ENCODE results near the gene CDC42BPB.

The CDC42BPB gene

DNA sequence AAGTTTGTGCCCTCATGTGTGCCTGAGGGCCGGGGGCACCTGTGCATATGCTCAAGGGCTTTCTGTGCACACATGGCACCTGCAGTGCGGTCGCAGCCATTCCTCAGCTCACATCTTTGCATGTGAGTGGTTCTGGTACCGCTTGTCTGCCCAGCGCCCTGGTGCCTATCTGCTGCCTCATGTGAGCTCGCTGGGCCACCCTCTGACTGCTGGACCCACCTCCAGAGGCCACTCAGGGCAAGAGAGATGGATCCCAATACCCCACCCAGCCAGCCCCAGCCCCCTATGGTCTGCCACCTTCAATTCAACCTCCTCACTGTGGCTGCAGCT, 140.3 kb downstream of the CDC42BPB start:
- H3K9ac ChIP-seq (ENCODE audit: low read length in 2 of 2) = no peak overlapping the region
- no peaks in the 10 kb centered on the region for H3K4me1 ChIP-seq (ENCODE audit: control insufficient read depth, insufficient read depth, low read length)
- peaks cover under 1 to 2% of the 10 kb centered on the region in 2 donors for H3K27me3 ChIP-seq (ENCODE audit: control insufficient read depth in 1 of 2, insufficient read depth in 2 of 2, low read length in 2 of 2)
- no peaks in the 10 kb centered on the region for H3K9me3 ChIP-seq (ENCODE audit: control insufficient read depth in 2 of 2, low read length in 2 of 2)
- H3K4me3 ChIP-seq (ENCODE audit: low read length in 2 of 2) = no peak overlapping the region
- H3K36me3 ChIP-seq (ENCODE audit: control insufficient read depth in 2 of 2, insufficient read depth in 2 of 2, low read length in 2 of 2) = no peaks in the 10 kb centered on the region
- no peak overlapping the region for H3K27ac ChIP-seq (ENCODE audit: low read length)

DNA sequence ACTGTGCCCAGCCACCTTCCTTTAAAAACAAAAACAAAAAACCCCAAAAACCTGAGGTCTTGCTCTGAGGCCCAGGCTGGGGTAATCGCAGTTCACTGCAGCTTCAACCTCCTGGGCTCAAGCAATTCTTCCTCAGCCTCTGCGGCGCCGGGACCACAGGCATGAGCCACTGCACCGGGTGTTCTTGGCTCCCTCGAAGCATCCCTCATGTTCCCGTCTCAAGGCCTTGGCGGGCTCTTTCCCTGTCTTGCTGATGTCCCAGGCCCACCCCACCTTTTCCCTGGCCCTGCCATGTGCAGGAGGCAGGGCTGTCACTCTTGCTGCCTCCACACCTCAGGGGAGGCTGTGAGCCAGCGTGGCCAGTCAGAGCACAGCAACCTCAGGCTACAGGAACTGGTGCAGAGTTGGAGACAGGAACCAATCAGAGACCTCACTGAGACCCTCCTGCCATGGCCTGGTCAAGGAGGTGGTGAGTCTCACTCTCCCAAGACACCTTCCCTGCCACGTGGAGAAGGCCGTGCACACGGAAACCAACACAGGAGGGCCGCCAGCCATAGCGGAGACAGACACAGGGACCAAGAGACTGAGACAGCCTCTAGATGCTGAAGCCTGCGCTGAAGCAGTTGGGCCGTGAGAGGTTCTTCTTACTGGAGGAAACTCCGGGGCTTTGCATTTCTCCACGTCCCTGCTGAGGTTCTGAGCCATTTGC, 140.8 kb downstream of the CDC42BPB start:
- H3K9ac ChIP-seq (ENCODE audit: low read length in 2 of 2) = no peak overlapping the region
- no peak overlapping the region for H3K4me3 ChIP-seq (ENCODE audit: low read length in 2 of 2)
- no peaks in the 10 kb centered on the region for H3K36me3 ChIP-seq (ENCODE audit: control insufficient read depth in 2 of 2, insufficient read depth in 2 of 2, low read length in 2 of 2)
- H3K27me3 ChIP-seq (ENCODE audit: control insufficient read depth in 1 of 2, insufficient read depth in 2 of 2, low read length in 2 of 2) = no peaks in the 10 kb centered on the region
- H3K9me3 ChIP-seq (ENCODE audit: control insufficient read depth in 2 of 2, low read length in 2 of 2) = no peaks in the 10 kb centered on the region
- no peaks in the 10 kb centered on the region for H3K4me1 ChIP-seq (ENCODE audit: control insufficient read depth, insufficient read depth, low read length)
- H3K27ac ChIP-seq (ENCODE audit: low read length) = no peak overlapping the region

DNA sequence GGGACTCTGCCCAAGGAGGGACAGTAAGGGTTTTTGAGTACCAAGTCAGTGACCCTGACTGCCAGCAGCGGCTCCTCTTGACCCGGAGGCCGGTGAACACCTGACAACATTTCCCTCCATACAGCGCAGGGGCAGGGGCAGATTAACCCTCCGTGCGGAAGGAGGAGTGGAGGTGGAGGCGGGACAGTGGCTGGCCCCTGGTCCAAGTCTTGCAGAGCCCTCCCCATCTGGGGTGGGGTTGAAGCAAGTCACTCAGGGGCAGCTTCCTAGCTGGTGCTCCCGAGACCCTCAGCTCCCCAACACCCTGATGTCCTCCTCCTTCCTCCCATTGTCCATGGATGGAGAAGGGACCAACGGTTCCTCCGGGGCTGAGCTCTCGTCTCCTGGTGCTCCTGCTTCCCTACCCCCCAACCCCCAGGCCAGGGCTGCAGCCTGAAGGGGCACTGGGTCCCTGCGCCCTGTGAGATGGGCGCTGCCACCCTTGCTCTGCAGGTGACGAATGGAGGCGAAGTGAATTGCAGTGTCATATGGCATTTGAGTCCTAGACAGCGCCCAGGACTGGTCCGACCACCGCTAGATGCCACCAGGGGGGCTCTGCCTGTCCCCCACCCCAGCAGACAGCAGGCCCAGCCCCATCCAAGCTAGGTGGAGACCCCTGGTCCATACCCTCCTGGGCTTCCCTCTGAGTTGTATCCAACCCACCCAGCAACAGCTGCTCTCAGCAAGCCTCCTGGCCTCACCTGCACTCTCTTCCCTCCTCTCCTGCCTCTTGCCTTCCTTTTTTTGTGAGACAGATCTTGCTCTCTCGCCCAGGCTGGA, 141.8 kb downstream of the CDC42BPB start:
- H3K9ac ChIP-seq (ENCODE audit: low read length in 2 of 2) = no peak overlapping the region
- H3K4me1 ChIP-seq (ENCODE audit: control insufficient read depth, insufficient read depth, low read length) = no peaks in the 10 kb centered on the region
- no peak overlapping the region for H3K4me3 ChIP-seq (ENCODE audit: low read length in 2 of 2)
- H3K27ac ChIP-seq (ENCODE audit: low read length) = no peak overlapping the region
- H3K36me3 ChIP-seq (ENCODE audit: control insufficient read depth in 2 of 2, insufficient read depth in 2 of 2, low read length in 2 of 2) = no peaks in the 10 kb centered on the region
- no peaks in the 10 kb centered on the region for H3K27me3 ChIP-seq (ENCODE audit: control insufficient read depth in 1 of 2, insufficient read depth in 2 of 2, low read length in 2 of 2)
- H3K9me3 ChIP-seq (ENCODE audit: control insufficient read depth in 2 of 2, low read length in 2 of 2) = no peaks in the 10 kb centered on the region

DNA sequence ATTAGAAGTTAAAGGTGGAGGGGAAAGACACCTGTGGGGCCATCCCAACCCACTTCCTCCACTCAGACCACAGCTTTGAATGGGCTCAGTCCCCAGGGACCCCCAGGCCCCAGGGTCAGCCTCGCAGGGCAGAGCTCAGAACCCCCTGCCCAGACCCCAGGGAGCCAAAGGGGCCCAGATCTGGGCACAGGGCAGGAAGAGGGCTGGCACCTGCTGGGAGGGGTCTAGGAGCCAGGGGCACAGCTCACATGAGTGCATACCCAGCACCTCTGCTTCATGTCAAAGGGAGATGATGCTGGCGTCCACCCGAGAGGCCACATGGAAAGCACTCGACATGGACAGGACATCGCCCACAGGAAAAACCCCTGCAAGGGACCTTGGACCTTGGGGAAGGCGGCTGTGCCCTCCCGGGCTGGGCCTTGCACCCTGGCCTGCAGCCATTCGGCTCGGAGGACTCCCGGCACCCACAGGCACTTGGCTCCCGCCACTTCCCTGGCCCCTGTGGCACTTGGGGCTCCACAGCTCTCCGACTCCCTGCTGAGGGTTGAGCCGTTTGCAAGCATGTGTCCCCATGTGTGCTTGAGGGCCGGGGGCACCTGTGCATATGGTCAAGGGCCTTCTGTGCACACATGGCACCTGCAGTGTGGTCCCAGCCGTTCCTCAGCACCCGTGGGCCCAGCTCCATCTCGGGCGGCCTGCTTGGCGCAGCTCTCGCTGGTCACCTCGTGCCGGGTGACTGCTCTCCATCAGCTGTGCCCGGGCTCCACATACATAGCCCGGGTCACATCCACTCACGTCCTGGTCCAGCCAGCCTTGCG, 142.7 kb downstream of the CDC42BPB start:
- H3K27ac ChIP-seq (ENCODE audit: low read length) = no peak overlapping the region
- H3K4me1 ChIP-seq (ENCODE audit: control insufficient read depth, insufficient read depth, low read length) = no peaks in the 10 kb centered on the region
- H3K27me3 ChIP-seq (ENCODE audit: control insufficient read depth in 1 of 2, insufficient read depth in 2 of 2, low read length in 2 of 2) = no peaks in the 10 kb centered on the region
- peaks cover 0 to 1% of the 10 kb centered on the region in 2 donors for H3K36me3 ChIP-seq (ENCODE audit: control insufficient read depth in 2 of 2, insufficient read depth in 2 of 2, low read length in 2 of 2)
- H3K9me3 ChIP-seq (ENCODE audit: control insufficient read depth in 2 of 2, low read length in 2 of 2) = no peaks in the 10 kb centered on the region
- no peak overlapping the region for H3K9ac ChIP-seq (ENCODE audit: low read length in 2 of 2)
- H3K4me3 ChIP-seq (ENCODE audit: low read length in 2 of 2) = no peak overlapping the region

DNA sequence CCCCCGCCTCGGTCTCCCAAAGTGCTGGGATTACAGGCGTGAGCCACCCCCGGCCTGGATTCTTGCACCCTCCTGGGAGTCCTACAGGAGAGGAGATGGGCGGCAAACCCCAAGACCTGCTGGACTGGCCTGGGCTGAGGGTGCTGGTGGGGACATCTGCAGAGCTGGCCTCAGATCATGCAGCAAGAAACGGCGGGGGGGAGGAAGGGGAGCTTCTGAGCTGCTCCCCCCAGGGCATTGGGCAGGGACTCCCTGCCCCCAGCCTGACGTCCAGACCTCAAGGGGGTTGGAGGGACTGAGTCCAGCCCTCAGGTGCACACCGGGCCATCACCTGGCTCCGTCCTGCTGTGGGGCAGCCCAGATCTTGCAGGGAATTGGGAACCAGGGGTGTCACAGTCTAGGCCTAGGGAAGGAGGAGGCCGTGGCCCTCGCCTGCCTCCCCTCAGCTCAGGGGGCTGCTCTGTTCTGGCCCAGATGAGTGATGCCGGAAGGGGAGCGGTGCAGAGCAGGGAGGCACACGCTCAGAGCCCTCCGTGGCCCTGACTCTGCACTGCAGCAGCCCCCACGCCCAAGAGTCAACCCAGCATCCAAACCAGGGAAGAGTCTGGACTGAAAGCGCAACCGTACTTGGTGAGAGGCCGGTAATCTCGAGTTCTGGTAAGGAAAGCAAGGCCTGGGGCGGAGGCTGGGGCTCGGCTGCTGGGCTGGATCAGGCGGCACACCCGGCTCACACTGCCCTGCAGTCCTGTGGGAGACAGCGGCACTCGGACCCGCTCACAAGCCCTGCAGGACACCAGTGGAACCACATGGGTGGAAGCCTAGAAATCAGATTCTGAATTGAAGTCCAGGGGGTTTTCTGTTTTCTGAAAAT, 143.8 kb downstream of the CDC42BPB start:
- no peaks in the 10 kb centered on the region for H3K9me3 ChIP-seq (ENCODE audit: control insufficient read depth in 2 of 2, low read length in 2 of 2)
- no peak overlapping the region for H3K9ac ChIP-seq (ENCODE audit: low read length in 2 of 2)
- no peak overlapping the region for H3K27ac ChIP-seq (ENCODE audit: low read length)
- no peaks in the 10 kb centered on the region for H3K27me3 ChIP-seq (ENCODE audit: control insufficient read depth in 1 of 2, insufficient read depth in 2 of 2, low read length in 2 of 2)
- H3K36me3 ChIP-seq (ENCODE audit: control insufficient read depth in 2 of 2, insufficient read depth in 2 of 2, low read length in 2 of 2) = peaks cover 0 to 2% of the 10 kb centered on the region in 2 donors
- H3K4me1 ChIP-seq (ENCODE audit: control insufficient read depth, insufficient read depth, low read length) = no peaks in the 10 kb centered on the region
- no peak overlapping the region for H3K4me3 ChIP-seq (ENCODE audit: low read length in 2 of 2)

DNA sequence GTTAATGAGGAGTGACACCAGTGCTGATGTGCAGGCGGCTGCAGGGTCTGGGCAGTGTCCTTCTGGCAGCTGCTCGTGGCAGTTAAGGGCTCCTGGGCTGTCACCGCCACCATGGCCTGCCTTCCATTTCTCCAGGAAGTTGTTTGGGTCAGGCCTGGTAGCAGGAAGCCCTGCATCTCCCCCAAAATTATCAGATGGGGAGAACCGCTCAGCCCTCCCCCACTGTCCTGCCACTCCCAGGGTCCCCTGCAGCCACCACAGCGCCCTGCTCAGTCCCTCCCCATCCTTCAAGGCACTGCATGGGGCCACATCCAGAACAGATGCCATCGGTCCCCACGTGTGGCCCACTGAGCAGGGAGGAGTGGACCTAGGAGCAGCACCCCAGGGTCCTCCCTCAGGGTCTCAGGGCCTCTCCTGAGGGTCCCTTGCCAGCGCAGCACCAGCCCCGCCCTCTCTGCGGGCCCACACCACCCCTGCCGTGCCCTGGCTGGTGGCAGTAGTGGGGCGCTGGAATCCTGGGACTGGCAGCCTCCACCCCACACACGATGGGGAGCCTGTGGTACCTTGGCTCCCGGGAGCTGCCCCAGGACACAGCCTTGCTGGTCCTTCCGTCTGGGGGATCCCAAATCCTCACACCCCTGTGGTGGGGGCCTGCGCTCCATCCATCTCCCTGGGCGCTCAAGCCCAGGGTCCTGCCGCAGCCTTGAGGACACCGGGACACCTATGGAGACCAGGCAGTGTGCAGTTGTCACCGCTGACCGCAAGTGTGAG, 145.2 kb downstream of the CDC42BPB start:
- Histone ChIP-seq H3K27ac (ENCODE audit: low read length) (no peak overlapping the region), H3K4me3 (ENCODE audit: low read length in 2 of 2) (no peak overlapping the region), H3K27me3 (ENCODE audit: control insufficient read depth in 1 of 2, insufficient read depth in 2 of 2, low read length in 2 of 2) (no peaks in the 10 kb centered on the region), H3K9ac (ENCODE audit: low read length in 2 of 2) (no peak overlapping the region), H3K9me3 (ENCODE audit: control insufficient read depth in 2 of 2, low read length in 2 of 2) (no peaks in the 10 kb centered on the region), H3K36me3 (ENCODE audit: control insufficient read depth in 2 of 2, insufficient read depth in 2 of 2, low read length in 2 of 2) (peaks cover 0 to 2% of the 10 kb centered on the region in 2 donors), H3K4me1 (ENCODE audit: control insufficient read depth, insufficient read depth, low read length) (no peaks in the 10 kb centered on the region)

DNA sequence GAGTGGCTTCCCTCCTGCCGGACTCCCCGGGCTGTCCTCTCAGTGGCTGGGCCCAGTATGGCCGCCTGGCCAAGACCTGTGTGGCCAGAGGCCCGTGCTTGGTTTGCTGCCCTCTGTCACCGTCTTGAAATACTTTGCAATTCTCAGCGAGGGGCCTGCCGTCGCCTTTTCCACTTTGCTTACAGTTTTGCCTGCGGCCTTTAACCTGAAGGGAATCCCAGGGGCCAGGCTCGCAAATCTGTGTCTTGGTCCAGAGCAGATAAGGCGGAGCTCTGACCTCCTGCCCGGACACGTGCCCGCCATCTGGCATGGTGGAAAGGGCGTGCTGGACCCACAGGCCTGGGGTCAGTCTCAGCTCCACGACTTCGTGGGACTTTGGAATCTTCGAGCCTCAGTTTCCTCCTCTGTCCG, 145.8 kb downstream of the CDC42BPB start:
- Histone ChIP-seq H3K27ac (ENCODE audit: low read length) (no peak overlapping the region), H3K9me3 (ENCODE audit: control insufficient read depth in 2 of 2, low read length in 2 of 2) (no peaks in the 10 kb centered on the region), H3K36me3 (ENCODE audit: control insufficient read depth in 2 of 2, insufficient read depth in 2 of 2, low read length in 2 of 2) (peaks cover 0 to 2% of the 10 kb centered on the region in 2 donors), H3K4me3 (ENCODE audit: low read length in 2 of 2) (no peak overlapping the region), H3K9ac (ENCODE audit: low read length in 2 of 2) (no peak overlapping the region), H3K27me3 (ENCODE audit: control insufficient read depth in 1 of 2, insufficient read depth in 2 of 2, low read length in 2 of 2) (no peaks in the 10 kb centered on the region), H3K4me1 (ENCODE audit: control insufficient read depth, insufficient read depth, low read length) (no peaks in the 10 kb centered on the region)

DNA sequence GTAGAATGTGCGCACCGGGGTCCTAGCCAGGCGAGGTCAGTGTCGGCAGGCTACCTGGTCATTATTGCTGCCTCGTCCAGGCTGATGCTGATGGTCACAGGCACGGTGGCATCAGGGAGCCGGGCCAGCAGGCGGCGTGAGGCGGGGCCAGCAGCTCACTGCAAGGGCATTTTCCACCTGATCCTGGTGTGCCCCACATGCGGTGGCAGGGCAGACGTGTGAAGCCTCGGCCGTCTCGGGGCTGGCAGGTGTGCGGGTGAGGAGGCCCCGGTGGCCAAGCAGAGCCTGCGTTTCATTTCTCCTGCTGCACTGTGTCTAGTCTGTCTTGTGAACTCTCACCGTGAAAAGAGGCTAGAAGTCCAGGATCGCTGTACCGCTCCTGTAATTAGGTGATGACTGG, 146.9 kb downstream of the CDC42BPB start:
- Histone ChIP-seq H3K27ac (ENCODE audit: low read length) (no peak overlapping the region), H3K4me3 (ENCODE audit: low read length in 2 of 2) (no peak overlapping the region), H3K9ac (ENCODE audit: low read length in 2 of 2) (no peak overlapping the region), H3K36me3 (ENCODE audit: control insufficient read depth in 2 of 2, insufficient read depth in 2 of 2, low read length in 2 of 2) (peaks cover 0 to 3% of the 10 kb centered on the region in 2 donors), H3K9me3 (ENCODE audit: control insufficient read depth in 2 of 2, low read length in 2 of 2) (no peaks in the 10 kb centered on the region), H3K4me1 (ENCODE audit: control insufficient read depth, insufficient read depth, low read length) (no peaks in the 10 kb centered on the region), H3K27me3 (ENCODE audit: control insufficient read depth in 1 of 2, insufficient read depth in 2 of 2, low read length in 2 of 2) (no peaks in the 10 kb centered on the region)

DNA sequence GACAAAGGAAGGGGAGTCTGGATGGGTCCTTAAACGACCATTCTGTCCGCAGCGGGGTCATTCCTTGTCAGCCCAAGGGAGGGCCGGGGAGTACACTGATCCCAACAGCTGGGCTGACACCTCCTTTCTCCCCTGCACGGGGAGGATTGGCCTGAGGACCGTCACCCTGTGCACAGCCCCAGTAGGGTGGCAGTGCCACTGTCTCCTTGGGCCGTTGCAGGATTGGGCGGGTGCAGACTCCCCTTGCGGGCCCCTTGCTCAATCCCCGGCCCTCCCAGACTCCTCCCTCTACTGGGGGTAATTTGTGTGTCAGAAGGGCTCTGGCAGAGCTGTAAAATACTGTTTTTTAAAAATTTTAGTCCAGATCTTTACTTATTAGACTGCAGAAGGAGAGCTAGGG, 147.4 kb downstream of the CDC42BPB start:
- H3K9me3 ChIP-seq (ENCODE audit: control insufficient read depth in 2 of 2, low read length in 2 of 2) = no peaks in the 10 kb centered on the region
- H3K4me1 ChIP-seq (ENCODE audit: control insufficient read depth, insufficient read depth, low read length) = no peaks in the 10 kb centered on the region
- no peak overlapping the region for H3K9ac ChIP-seq (ENCODE audit: low read length in 2 of 2)
- H3K36me3 ChIP-seq (ENCODE audit: control insufficient read depth in 2 of 2, insufficient read depth in 2 of 2, low read length in 2 of 2) = peaks cover 4 to 9% of the 10 kb centered on the region in 2 donors
- H3K27ac ChIP-seq (ENCODE audit: low read length) = no peak overlapping the region
- H3K4me3 ChIP-seq (ENCODE audit: low read length in 2 of 2) = no peak overlapping the region
- no peaks in the 10 kb centered on the region for H3K27me3 ChIP-seq (ENCODE audit: control insufficient read depth in 1 of 2, insufficient read depth in 2 of 2, low read length in 2 of 2)
